Pulmonary artery endothelial cell (primary cell): ENCODE measurements around the gene LRMDA. TPM values are rescaled to one million over a fixed set of nuclear protein-coding genes. Genes with fewer than 3 reads are reported as not detected.
"Not testable (repeated sequence)": the region's sequence is repeated elsewhere in the genome, so short reads cannot be mapped to it uniquely, and the experiment has no call there.

Experiments used
- DNase-seq: peaks from one replicate; pipeline ENCODE4 v3.0.0-alpha.2; 2011; ENCODE audit warnings: low read depth, low spot score
- total RNA-seq: library from RNA; depleted of rRNA; stranded (reverse); fragments of >200 nt; gene quantifications from 2 replicates; pipeline ENCODE4 v1.2.3, GENCODE V29; 2014

LRMDA gene
- total RNA-seq, 1 donor from 2014 or later = 14.6 TPM

- no peak for DNase-seq
Observed at GRCh38 chr10:76522547-76522946, 1091.1 kb downstream of the LRMDA start.

DNA sequence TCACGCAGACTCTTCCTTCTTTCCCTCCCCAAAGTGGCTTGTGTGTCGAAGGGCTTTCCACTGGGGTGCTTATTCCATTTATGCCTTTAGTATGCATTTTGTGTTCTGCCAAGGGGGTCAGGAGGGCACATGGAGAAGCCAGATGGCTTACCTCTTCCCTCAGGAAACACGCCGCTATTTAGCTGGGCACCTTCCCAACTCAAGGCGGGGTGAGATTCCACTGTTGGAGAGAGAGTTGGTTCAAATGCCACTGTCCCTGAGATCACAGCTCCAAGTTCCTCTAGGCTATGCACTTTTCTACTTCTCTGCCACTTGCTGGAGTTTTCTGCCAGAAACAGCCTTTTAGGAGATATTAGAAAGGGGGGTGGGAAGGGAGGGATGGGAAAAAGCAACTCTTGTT lies 1091.8 kb downstream of the LRMDA start:
- no peak for DNase-seq

GRCh38 chr10:76523791-76524351 lies 1092.4 kb downstream of the LRMDA start:
- DNase-seq = no peak

DNA sequence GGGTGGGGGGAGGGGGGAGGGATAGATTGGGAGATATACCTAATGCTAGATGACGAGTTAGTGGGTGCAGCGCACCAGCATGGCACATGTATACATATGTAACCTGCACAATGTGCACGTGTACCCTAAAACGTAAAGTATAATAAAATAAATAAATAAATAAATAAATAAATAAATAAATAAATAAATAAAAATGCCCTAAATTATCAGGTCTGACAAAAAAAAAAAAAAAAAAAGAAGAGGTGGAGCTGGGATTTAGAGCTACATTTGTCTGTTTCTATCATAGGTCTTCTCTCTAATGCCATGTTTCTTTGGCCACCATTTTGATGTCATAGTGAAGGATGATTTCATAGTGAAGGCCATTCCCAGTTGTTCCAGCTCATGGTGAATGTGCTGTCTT lies 1095.4 kb downstream of the LRMDA start:
- DNase-seq = not testable (repeated sequence)

- no peak for DNase-seq
Observed at GRCh38 chr10:76540331-76540730, 1108.9 kb downstream of the LRMDA start.

DNA sequence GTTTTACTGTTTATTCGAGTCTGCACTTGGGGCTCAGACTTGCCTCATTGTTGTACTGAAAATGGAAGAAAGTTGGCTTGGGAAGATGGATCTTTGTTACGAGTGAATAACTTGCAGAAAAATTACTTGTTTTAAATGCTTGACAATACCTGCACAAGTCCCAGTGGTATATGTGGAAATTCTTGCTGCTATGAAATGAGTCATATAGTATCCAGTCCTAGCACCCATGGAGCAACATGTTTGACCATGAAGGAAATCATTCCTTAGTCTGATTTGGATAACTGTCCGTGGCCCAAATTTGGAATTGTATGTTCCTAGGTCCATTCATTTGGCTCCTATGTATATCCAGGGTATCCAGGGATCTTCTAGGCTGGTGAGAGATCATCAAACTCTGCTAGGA lies 1109.4 kb downstream of the LRMDA start:
- no peak for DNase-seq

DNA sequence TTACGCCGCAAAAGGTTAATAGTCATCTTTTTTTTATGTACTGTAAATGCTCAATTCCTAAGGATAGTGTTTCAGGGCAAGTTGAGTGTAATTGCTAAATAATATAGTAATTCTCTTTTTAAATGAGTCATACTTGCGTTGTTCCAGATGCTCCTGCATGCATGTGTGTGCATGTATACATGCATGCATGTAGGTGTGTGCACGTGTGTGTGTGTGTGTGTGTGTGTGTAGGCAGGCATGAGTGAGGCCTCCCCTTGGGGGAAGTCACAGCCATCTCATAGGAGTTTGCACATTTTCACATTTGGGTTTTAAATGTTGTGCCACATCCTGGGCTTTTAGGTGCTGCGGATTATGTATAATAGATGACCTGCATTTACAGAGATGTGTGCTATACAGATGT lies 1110.4 kb downstream of the LRMDA start:
- no peak for DNase-seq

DNA sequence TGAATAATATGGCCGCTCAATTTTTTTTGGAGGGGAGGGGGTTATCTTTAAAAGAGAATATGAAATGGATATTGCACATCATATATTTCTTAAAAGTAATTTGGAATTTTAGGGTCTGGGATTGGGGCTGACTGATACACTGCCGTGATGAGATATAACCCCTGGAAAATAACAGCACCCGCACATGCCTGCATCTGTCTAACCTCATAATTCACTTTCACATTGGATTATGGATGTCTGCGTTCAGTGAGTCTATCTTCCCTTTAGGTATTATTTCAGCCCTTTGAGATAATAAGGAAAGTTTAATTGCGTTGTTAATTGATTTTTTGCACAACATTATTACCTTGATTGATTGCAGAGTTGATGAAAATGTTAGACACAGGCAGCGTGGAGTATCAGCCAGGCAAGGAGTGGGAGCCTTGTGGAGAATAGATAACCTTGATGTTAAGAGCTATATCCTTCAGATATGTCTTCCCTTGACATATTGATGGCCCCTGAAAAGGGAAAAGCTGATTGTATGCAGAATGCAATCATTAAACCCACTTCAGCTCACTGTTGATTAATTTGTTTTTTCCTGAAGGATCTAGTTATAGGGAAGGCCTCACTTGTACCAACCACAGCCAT lies 1111.0 kb downstream of the LRMDA start:
- no peak for DNase-seq

DNA sequence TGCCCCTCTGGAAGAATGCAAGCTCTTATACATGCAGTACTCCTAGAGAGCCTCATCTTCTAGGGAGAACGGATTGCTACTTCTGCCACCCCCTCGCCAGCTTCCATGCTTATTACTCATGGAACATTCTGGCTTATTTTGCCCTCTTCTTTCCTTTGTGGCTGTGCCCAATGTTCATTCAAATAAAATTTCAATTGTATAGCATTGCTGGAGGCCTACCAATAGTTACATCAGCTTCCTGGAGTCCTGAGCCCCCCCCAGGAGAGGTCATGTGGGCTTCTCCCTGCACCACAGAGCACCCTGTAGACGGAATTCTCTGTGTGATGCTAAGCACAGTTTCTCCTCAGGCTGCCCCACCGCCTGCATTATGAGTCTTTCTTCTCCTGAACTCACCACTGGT lies 1112.2 kb downstream of the LRMDA start:
- peak; percentile 63 for DNase-seq

DNA sequence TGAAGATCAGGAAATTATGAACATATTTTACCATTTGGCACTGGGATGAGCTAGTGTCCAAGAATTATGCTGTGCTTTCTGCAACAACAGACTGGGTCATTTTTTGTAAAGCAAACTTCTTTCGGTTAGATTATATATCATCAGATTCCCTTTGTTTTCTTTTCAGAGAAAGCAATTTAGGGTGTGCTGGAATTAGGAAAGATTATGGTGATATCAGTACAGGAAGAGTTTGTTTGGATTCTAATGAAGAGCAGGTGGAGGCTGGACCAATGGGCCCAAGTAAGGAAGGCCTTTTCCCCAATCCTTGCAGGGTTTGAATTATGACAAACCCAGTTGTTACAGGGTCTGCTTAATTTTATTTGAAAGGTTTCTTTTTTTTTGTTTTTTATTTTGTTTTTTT lies 1113.4 kb downstream of the LRMDA start:
- no peak for DNase-seq

DNA sequence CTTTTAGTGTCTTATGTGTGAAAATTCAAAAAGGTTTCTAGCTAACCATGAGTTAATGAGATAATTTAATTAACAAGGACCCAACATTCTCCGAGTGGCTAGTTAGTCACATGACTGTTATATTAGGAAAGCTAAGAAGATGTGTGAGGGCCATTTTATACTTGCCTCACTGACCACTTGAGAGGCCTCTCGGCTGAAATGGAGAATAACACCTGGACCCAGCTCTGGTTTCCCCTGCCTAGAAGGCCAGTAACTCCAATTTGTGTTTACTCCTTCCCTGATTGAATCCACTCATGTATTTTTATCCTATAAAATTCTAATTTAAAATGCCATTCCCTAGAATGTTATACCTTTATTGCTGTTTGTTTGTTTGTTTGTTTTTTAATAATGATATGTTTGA lies 1115.0 kb downstream of the LRMDA start:
- DNase-seq = no peak

DNA sequence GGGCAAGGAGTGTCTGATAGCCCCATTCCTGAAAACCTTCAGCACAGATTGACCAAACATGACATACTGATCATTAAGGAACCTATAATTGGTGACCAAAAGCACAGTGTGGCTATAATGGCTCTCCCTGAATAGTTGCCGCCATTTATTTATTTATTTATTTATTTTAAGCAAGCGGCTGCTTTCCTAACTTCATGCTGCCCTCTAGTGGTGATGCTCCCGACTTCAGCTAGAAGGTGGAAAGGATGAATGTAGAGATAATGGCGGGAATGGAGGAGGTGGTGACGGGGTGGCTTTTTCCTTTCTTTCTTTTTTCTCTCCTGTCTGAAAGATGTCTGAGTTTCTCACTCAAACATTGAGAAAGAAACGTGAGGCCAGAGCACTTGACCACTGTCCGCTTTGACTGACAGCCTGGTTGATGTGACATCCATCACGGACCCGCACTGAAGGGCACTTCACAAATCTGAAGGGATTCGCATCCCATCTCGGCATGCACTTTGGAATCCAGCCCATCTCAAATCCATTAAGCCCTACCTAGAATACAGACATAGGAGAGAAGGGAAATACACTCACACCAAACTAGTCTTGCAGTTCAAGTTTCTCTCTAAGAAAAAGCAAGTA lies 1116.0 kb downstream of the LRMDA start:
- peak; percentile 24 for DNase-seq

GRCh38 chr10:76548716-76549115 lies 1117.3 kb downstream of the LRMDA start:
- no peak for DNase-seq

DNA sequence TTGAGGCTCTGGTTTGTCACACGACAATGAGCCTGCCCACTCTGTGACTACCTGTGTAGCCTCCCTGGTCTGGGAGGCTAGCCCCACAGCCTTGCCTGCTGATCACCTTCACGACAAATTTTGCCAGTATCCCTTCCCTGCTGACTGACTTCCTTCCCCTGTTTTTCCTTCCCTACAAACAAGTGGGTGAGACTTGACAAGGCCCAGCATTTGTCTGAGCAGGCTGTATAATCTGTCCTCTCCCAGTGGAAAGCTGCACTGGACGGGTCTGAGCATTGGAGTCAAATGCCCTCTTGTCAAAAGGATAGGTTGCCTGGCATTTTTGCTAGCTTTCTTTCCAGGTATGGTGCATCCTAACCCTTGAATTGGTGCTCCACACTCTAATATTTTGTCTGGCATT lies 1117.7 kb downstream of the LRMDA start:
- no peak for DNase-seq

DNA sequence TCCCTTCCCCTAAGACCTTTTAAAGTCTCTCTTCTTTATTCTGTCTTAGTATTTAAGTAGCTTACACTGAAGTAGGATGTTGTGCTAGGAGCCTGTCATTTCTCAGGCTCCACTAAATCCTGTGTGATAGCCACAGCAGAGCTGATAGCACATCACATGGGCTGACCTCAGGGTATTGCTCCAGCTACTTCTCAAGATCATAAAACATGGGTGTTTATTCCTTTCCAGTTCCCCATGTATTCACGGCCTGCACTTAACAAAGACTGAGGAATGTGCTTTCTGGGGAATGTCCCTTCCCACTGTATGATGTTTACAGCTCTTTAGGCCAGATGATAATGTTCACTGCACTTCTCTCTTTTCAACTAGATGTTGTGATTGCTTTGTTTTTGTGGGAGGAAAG lies 1119.4 kb downstream of the LRMDA start:
- no peak for DNase-seq

GRCh38 chr10:76552091-76552873 lies 1120.9 kb downstream of the LRMDA start:
- DNase-seq = no peak

DNA sequence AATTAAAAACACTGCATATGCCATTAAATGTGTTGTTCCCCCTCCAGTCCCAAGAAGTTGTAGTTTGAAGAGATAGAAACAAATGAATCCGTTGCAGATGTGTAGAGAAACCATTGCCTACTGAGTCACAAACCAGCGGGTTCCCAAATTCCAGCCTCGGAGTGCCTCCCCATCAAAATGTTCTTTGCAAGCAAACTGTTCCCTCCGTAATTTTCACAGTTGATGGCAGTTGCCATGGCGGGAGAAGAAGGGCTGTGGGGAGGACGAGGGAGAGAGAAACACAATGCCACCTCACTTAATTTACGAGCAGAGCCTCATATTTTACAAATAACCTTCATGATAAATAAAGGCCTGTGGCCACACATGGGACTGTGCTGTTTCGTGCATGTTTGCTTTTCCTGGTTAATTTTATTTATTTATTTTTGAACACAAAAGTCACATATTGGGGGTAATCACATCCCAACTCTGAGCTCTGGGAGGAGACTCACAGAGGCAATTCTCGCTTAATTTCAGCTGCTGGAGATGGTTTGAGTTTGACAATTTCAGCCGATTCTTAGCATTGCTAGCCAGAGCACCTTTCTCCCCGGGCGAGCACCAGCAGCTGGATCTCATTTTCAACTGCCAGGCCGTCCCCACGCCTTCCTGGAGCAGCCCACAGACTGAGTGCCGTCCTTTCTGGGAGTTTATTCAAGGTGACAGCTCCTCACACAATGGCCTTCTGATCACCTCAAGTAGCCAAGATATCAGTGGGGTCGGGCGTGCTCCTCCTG lies 1122.0 kb downstream of the LRMDA start:
- no peak for DNase-seq

DNA sequence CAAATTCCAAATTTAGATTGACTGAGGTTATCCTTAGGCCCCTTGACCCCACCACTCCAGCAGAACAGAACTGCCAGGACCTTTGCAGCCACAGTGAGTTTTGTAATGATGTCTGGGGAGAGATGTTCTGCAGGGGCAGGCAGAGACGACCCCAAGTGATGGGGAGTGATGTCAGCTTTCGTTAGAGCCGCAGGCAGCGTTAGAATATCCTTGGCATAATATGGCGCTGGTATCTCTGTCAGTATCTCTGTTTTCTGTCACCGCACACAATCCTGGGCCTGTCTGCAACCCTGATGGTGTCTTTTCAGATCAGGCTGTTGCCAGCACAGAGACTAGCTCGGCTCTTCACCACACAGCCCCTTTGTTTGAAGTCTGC lies 1122.6 kb downstream of the LRMDA start:
- DNase-seq = no peak

GRCh38 chr10:76554478-76554877 lies 1123.1 kb downstream of the LRMDA start:
- no peak for DNase-seq

DNA sequence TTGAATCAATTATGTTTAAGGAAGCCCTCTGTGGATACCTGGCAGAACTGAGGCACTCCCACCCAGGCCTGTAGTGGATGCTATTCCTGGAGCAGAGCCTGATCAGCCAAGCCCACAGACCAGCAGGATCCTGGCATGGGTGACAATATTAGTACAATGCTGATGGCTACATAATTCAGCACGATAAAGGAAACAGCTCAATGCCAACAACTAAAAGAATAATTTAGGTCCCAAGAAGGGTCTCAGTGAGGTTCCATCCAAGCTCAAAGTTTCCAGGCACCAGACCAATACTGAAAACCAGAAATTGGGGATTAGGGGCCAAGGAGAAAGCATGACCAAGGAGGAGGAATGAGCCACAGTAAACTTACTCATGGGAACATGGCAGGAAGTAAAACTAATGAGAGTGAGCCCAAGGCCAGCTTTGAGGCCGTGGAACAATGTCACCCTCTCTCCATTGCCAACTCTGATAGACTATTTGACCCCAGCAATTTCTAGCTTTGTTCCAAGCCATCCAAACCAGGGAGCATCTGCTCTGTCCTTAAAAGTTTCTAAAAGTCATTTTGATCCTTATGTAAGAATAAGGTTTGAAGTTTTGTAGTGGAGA lies 1123.7 kb downstream of the LRMDA start:
- no peak for DNase-seq

DNA sequence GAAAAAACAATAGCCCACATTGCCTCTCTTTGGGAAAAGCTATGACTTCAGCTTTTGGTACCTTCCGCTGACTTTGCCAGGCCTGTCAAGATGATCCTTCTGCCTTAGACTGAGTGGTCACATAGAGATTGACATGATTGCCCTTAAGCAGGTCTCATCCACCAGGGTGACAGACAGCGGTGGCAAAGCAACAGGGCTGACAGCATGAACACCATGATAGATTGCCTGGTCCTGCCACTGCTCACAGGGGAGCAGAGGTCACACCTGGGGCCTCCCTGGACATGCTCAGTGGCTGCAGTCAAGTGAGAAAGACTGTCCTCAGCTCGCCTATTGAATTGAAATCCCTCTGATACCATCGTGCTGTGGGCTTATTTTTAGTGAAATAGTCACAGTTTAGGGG lies 1125.9 kb downstream of the LRMDA start:
- no peak for DNase-seq
